ENCODE measurements around the gene VAT1L.
A peak's percentile ranks its signal among the peaks of the same experiment; 100 is the strongest.

VAT1L gene

GRCh38 chr16:77995843-77996455 lies 207.6 kb downstream of the VAT1L start:
- DNase-seq (ENCODE audit: low read depth): no peak

DNA sequence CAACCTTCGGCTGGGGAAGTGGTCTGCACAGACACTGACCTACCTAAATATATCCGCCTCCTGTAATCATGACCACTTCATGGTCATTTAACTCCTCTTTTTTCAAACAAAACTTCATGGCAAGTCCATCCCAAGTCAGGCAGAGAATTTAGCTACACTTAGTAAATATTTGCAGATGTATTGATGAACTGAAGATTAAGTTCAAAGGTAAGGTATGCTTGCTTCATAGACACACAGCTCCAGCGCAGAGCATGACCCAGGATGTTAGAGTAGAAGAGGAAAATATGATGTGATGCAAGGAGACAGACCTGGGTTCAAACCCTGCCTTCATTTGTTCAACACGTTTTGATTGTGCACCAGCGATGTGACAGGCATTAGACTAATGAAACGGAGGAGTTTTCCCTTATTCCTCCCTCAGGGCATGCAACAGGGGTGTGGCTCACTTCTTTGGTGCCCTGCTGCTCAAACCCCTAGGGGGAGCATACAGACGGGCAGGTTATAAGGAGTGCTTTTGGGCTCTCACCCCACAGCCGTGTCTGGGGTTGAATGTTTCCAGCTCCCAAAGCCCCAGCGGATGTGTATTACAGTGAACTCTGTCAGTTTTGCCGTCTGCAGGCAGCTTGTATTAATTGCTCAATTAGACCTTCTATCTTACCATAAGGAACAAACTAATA lies 210.1 kb downstream of the VAT1L start:
- DNase-seq (ENCODE audit: low read depth): no peak

DNA sequence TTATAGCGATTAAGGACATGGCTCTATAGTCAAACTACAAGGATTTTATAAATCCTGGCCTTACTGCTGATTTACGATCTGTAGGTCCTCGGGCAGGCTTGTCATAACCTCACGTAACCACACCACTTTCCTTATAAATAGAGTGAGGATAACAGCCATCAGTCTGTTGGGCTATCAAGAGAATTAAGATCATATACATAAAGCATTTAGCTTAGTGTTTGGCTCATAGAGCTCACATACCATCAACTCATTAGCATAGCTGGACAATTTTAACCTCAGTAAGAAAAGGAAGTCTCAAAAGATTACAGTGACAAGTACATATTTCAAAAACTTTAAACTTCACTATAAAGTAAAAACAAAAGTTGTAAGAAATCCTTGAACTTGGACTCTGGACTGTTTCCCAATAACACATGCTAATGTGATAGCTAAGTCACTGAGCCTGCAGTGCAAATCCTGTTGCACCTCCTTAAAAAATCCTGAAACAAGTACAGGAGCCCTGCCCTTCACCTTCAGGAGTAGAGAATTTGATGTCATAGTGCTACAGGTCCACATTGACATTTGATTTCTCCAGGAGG lies 213.2 kb downstream of the VAT1L start:
- DNase-seq (ENCODE audit: low read depth): no peak

DNA sequence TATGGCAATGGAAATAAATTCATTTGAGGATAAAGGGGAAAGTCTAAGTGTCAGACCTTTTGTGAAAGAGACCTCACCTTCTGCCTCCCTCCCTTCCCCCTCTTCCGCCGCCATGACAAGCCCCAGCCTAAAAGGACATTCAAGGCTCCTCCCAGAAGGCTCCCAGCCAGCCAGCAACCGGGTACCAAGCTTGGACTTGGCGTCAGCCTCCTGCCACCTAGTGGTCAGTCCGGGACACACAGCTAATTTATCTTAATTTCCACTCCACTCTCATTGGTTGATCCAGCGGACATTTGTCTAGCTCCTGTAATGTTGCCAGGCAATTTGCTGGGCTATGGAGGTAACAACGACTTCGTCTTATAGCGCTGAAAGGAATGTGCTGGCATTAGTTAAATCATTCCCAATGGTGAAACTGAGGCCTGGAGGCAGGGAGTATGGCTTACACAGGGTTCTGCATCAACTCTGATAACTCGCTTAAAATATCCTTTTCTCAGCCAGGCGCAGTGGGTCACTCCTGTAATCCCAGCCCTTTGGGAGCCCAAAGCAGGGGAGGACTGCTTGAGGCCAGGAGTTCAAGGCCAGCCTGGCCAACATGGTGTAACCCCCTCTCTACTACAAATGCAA lies 214.7 kb downstream of the VAT1L start:
- peak; percentile 69 for DNase-seq (ENCODE audit: low read depth)

- DNase-seq (ENCODE audit: low read depth): no peak
Measured at GRCh38 chr16:78004517-78004916, 216.2 kb downstream of the VAT1L start.

- no peak for DNase-seq (ENCODE audit: low read depth)
Measured at GRCh38 chr16:78005881-78006280, 217.5 kb downstream of the VAT1L start.

DNA sequence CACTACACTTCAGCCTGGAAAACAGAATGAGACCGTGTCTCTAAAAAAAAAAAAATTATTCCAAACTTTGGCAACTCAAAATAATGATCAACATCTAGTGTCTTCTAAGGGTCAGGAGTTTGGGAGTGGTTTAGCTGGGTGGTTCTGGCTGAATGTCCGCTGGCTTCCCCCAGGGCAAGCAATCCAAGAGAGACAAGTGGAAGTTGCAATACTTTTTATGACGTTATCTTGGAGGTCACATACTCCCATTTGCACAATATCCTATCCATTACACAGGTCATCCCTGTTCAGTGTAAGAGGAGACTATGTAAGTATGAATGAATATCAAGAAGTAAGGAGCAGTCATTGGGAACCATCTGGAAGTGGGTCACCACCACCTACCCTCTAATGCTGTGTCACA lies 218.8 kb downstream of the VAT1L start:
- DNase-seq (ENCODE audit: low read depth): no peak

GRCh38 chr16:78022347-78023060 lies 234.1 kb downstream of the VAT1L start, which contains the start of gene CLEC3A:
TSS of gene CLEC3A (plus strand) at chr16:78022548. CDS start at chr16:78022627, 79 bp downstream.
- DNase-seq (ENCODE audit: low read depth): no peak

- DNase-seq (ENCODE audit: low read depth): no peak
Measured at GRCh38 chr16:78024159-78024558, 235.8 kb downstream of the VAT1L start.

- no peak for DNase-seq (ENCODE audit: low read depth)
Measured at GRCh38 chr16:78025631-78026030, 237.3 kb downstream of the VAT1L start.

GRCh38 chr16:78028018-78028417 lies 239.7 kb downstream of the VAT1L start:
- no peak for DNase-seq (ENCODE audit: low read depth)
